Stimulated activated naive CD8-positive, alpha-beta T cell treated with anti-CD3 and anti-CD28 coated beads, Interleukin-15, Interleukin-2, amounts not matched to agents 100 ng/mL and 50 ng/mL, for 24 hours (primary cell): ENCODE results near the gene DGKI.
"Not testable (repeated sequence)": the region's sequence is repeated elsewhere in the genome, so short reads cannot be mapped to it uniquely, and the experiment has no call there.

Experiments
- H3K27ac Mint-ChIP-seq: one replicate; pipeline ENCODE4 v1.8.0; 2021; ENCODE audit warnings: mild to moderate bottlenecking, mixed read lengths
- H3K27me3 Mint-ChIP-seq: one replicate; pipeline ENCODE4 v1.8.0; 2021; ENCODE audit warnings: mixed read lengths
- H3K36me3 Mint-ChIP-seq: one replicate; pipeline ENCODE4 v1.8.0; 2021; ENCODE audit warnings: low read depth, mixed read lengths
- H3K4me1 Mint-ChIP-seq: one replicate; pipeline ENCODE4 v1.8.0; 2021; ENCODE audit warnings: low read depth, mixed read lengths
- H3K4me3 Mint-ChIP-seq: one replicate; pipeline ENCODE4 v1.8.0; 2021; ENCODE audit warnings: mild to moderate bottlenecking, mixed read lengths
- H3K9me3 Mint-ChIP-seq: one replicate; pipeline ENCODE4 v1.8.0; 2021; ENCODE audit warnings: mixed read lengths

The DGKI gene

DNA sequence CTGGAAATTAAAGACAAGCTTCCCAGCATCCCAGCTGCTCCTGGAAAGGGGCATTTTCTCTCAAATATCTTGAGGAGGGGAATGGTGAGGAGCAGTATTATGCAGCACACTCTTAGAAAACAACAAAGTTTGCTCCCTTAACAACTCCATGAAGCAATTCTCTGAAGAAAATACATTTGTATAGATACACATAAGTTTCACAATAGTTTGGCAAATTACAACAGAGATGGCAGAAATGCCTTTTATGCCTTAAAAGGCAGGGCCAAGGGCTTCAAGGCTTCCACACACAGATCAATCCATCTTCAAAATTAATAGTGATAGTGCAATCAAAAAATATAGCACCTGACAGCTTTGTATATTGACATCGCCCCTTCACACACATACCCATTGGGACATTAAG lies 12.2 kb downstream of the DGKI start:
- Mint-ChIP-seq H3K4me1 (no peaks in the 10 kb centered on the region), H3K27ac (no peak overlapping the region), H3K36me3 (peaks cover 3% of the 10 kb centered on the region), H3K27me3 (peaks cover 50% of the 10 kb centered on the region), H3K4me3 (no peak overlapping the region), H3K9me3 (peaks cover 22% of the 10 kb centered on the region)

- not testable (repeated sequence) for H3K4me1 Mint-ChIP-seq, H3K27ac Mint-ChIP-seq, H3K4me3 Mint-ChIP-seq, H3K36me3 Mint-ChIP-seq
- Mint-ChIP-seq H3K27me3 (peaks cover 50% of the 10 kb centered on the region), H3K9me3 (peaks cover 22% of the 10 kb centered on the region)
Measured at GRCh38 chr7:137832990-137833389, 13.8 kb downstream of the DGKI start.

DNA sequence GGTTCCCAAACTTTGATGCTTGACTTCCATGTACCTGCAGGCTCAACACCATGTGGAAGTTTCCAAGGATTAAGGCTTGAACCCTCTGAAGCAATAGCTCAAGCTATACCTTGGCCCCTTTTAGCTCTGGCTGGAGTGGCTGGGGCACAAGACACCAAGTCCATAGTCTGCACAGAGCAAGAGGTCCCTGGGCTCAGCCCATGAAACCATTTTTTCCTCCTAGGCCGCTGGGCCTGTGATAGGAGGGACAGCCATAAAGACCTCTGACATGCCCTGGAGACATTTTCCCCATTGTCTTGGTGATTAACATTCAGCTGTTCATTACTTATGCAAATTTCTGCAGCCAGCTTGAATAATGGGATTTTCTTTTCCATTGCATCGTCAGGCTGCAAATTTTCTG lies 14.4 kb downstream of the DGKI start:
- Mint-ChIP-seq H3K4me1 (no peaks in the 10 kb centered on the region), H3K27me3 (peaks cover 51% of the 10 kb centered on the region), H3K36me3 (peaks cover 3% of the 10 kb centered on the region), H3K27ac (no peak overlapping the region), H3K9me3 (peaks cover 22% of the 10 kb centered on the region), H3K4me3 (no peak overlapping the region)

- Mint-ChIP-seq H3K27me3 (peaks cover 49% of the 10 kb centered on the region), H3K9me3 (peaks cover 22% of the 10 kb centered on the region)
- H3K36me3 Mint-ChIP-seq, H3K4me3 Mint-ChIP-seq, H3K27ac Mint-ChIP-seq, H3K4me1 Mint-ChIP-seq: not testable (repeated sequence)
Measured at GRCh38 chr7:137831555-137831954, 15.2 kb downstream of the DGKI start.

DNA sequence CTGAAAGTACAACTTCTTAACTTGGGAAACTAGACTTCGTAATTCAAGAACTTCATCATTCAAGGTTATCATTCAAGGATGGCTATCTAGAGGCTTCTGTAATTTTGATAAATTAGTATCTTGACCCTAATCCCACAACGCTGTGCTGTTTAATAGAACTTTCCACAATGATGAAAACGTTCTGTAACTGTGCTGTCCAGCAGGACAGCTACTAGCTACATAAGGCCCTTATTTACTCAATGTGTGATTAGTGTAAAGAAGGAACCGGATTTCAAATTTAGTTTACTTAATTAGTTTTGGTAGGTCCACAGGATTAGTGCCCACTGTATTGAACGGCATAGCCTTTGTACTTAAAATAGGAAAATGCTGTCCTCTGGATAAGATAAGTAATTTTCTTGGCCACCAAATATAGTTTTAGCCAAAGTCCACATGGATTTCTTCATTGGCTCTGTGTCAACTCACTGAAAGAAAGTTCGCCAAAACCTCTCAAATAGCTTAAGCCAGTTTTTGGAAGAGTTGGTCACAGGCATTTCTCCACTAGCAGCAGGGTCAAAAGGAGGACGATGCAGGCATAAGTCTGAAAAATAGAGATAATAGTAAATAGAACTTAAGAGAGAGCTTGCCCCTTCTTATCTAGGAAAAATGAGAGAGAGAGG lies 17.3 kb downstream of the DGKI start:
- Mint-ChIP-seq H3K27ac (no peak overlapping the region), H3K36me3 (peaks cover 3% of the 10 kb centered on the region), H3K27me3 (peaks cover 41% of the 10 kb centered on the region), H3K4me3 (no peak overlapping the region), H3K4me1 (no peaks in the 10 kb centered on the region), H3K9me3 (peaks cover 22% of the 10 kb centered on the region)

DNA sequence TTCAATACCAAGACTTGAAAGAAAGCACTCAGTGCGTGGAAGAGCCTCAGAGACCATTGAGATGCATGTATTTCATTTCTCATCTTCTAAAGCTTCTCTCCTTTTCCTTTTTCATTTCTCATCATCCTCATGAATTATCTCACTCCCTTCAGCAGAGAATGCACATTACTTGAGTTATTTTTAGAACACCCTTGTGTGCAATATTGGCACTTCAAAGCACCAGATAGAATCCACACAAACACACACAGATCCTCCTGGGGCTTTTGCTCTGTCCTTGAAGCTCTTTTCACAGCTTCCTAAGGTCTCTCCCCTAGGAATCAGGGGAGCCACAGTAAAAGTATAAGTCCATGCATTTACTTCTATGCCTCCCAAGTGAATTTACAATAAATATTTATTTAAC lies 18.3 kb downstream of the DGKI start:
- no peak overlapping the region for H3K27ac Mint-ChIP-seq
- no peaks in the 10 kb centered on the region for H3K4me1 Mint-ChIP-seq
- peaks cover 3% of the 10 kb centered on the region for H3K36me3 Mint-ChIP-seq
- peaks cover 20% of the 10 kb centered on the region for H3K9me3 Mint-ChIP-seq
- H3K27me3 Mint-ChIP-seq, result peaks cover 44% of the 10 kb centered on the region
- H3K4me3 Mint-ChIP-seq, result no peak overlapping the region

DNA sequence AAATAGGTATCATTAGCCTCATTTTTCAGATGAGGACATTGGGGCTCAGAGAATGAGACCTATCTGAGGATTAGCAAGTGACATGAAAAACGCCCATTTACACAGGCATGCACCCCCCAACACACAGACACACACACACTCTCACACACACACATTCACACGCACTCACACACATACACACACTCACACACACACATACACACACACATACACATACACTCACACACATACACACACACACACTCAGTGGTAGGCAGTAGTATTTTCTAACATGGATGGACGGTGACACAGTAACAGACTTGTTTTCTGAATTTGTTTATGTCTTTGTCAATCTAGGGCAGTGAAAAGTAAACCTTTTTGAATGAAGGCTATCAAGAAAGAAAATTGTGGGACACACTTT lies 21.3 kb downstream of the DGKI start:
- Mint-ChIP-seq H3K27ac (no peak overlapping the region), H3K36me3 (no peaks in the 10 kb centered on the region), H3K27me3 (peaks cover 41% of the 10 kb centered on the region), H3K4me1 (no peaks in the 10 kb centered on the region), H3K9me3 (peaks cover 3% of the 10 kb centered on the region), H3K4me3 (no peak overlapping the region)

DNA sequence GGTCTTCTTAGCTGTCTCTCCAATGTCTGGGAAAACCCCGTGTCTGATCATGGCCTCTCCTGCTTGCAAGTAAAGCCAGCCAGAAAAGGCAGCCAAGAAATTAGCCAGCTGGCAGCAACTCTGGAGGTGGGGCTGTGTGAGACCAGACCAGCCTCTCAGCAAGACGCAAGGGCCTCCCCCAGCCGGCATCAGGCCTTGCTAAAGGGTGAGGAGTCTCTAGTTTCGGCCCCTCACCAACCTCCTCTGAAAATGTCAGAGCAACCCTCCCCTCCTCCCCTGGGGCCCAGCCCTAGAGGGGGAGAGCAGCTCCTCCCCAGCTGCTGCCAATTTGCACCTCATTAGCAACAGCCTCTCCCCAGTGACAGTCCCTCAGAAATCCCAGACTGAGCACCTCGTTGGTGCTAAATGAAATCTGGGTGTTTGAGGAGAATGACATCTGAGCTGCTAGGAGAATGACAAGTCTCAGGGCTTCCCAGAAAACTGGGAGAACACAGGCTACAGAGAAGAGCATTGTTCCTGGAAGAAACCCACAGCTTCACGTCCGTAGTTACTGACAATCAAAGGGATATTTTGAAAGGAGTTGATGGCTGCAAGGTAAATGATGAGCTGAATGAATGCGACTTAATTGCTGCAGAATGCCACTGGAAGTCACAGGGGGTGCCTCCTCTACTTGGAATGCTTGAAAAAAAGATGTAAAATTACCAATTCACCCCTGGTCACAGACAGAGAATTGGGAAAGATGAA lies 25.9 kb downstream of the DGKI start:
- Mint-ChIP-seq H3K9me3 (peaks cover 5% of the 10 kb centered on the region), H3K36me3 (no peaks in the 10 kb centered on the region), H3K4me3 (no peak overlapping the region), H3K27ac (no peak overlapping the region), H3K4me1 (no peaks in the 10 kb centered on the region), H3K27me3 (peaks cover 34% of the 10 kb centered on the region)

DNA sequence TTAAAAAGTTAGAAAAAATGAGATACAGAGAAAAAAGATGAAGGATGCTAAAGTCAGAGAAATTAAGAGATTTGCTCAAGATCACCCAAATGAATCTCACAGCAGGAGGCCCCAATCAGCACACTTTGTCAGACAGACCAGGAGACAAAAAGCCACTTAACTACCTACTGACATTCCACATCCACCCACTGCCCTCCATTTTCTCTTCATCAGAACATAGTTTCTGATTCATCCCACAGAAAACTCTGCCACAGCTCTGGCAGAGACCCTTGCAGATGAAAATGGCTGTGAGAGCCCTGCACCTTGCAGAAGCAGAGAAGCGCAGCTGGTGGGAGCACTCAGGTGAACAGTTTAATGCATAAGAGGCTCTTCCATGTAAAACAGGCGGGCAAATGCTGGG lies 26.6 kb downstream of the DGKI start:
- Mint-ChIP-seq H3K27ac (no peak overlapping the region), H3K27me3 (peaks cover 34% of the 10 kb centered on the region), H3K4me1 (no peaks in the 10 kb centered on the region), H3K9me3 (peaks cover 5% of the 10 kb centered on the region), H3K36me3 (no peaks in the 10 kb centered on the region), H3K4me3 (no peak overlapping the region)

- H3K9me3 Mint-ChIP-seq, result peaks cover 5% of the 10 kb centered on the region
- no peaks in the 10 kb centered on the region for H3K4me1 Mint-ChIP-seq
- H3K27me3 Mint-ChIP-seq, result peaks cover 35% of the 10 kb centered on the region
- H3K27ac Mint-ChIP-seq, result no peak overlapping the region
- no peaks in the 10 kb centered on the region for H3K36me3 Mint-ChIP-seq
- H3K4me3 Mint-ChIP-seq, result no peak overlapping the region
Measured at GRCh38 chr7:137818036-137818435, 28.7 kb downstream of the DGKI start.

DNA sequence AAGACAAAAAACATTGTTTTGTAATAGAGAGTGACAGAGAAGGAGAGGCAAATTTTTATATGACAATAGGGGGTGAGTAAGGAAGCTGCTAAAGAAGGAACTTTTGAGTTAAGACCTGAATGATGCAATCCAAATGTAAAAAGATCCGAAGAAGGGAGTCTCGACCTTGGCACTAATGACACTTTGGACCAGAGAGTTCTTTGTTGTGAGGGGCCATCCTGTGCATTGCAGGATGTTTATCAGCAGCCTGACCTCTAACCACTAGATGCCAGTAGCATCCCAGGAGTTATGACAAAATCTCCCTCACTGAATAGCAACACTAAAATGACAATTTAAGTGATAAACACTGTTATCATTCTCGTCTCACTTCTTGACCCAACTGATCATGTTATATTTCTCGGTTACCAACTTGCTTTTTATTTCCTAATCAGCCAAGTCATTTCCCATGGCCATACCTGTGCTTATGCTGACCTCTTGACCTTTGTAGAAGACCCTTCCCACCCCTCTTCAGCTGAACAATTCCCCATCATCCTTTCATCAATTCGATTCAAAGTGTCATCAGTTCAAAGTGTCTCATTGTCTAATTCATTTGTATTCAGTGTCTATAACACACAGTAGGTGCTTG lies 30.0 kb downstream of the DGKI start:
- Mint-ChIP-seq H3K36me3 (no peaks in the 10 kb centered on the region), H3K27ac (no peak overlapping the region), H3K9me3 (peaks cover 5% of the 10 kb centered on the region), H3K4me1 (no peaks in the 10 kb centered on the region), H3K4me3 (no peak overlapping the region), H3K27me3 (peaks cover 38% of the 10 kb centered on the region)

DNA sequence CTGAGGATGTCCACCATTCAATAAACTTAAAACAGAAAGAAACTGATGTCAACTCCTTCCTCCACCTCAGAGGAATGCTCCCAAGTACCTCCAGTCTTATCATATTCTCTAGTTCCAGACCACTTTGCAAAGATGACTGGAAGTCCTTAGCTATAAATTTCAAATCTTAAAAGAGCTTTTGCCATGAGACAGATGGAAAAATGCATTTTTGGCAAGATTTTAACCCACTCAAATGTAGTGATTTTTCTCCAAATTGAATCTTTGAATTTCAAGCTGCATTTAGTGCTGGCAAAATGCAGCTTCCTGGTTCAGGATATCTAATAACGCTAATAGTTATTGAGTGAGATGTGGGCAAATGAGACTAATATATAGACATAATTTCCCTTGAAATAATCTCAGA lies 33.2 kb downstream of the DGKI start:
- no peaks in the 10 kb centered on the region for H3K9me3 Mint-ChIP-seq
- peaks cover 37% of the 10 kb centered on the region for H3K27me3 Mint-ChIP-seq
- H3K4me3 Mint-ChIP-seq, result no peak overlapping the region
- H3K4me1 Mint-ChIP-seq, result no peaks in the 10 kb centered on the region
- no peak overlapping the region for H3K27ac Mint-ChIP-seq
- H3K36me3 Mint-ChIP-seq, result no peaks in the 10 kb centered on the region

GRCh38 chr7:137810248-137810647 lies 36.5 kb downstream of the DGKI start:
- Mint-ChIP-seq H3K4me3 (no peak overlapping the region), H3K27ac (no peak overlapping the region), H3K4me1 (no peaks in the 10 kb centered on the region), H3K9me3 (no peaks in the 10 kb centered on the region), H3K36me3 (no peaks in the 10 kb centered on the region), H3K27me3 (peaks cover 50% of the 10 kb centered on the region)

DNA sequence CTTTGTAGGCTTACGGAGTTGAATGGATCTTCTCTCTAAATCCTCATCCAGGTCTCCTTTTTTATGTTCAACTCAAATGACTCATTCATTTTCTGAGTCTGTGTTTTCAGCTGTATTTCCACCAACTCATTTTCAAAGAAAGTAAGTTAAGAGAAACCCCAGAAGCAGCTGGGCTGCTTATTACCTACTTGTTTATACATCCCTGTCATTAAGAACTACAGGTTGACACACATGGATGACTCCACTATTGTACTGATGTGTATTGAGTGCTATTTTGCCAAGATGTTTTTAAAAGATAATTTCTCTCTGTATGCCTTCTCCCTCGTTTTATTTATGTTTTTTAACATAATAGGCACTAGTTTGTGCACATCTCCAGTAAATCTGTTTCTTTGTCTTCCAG lies 41.9 kb downstream of the DGKI start:
- Mint-ChIP-seq H3K4me1 (no peaks in the 10 kb centered on the region), H3K9me3 (no peaks in the 10 kb centered on the region), H3K4me3 (no peak overlapping the region), H3K36me3 (no peaks in the 10 kb centered on the region), H3K27me3 (peaks cover 39% of the 10 kb centered on the region), H3K27ac (no peak overlapping the region)

- H3K27me3 Mint-ChIP-seq, result peaks cover 27% of the 10 kb centered on the region
- H3K27ac Mint-ChIP-seq, result no peak overlapping the region
- H3K9me3 Mint-ChIP-seq, result no peaks in the 10 kb centered on the region
- H3K36me3 Mint-ChIP-seq, result no peaks in the 10 kb centered on the region
- no peaks in the 10 kb centered on the region for H3K4me1 Mint-ChIP-seq
- H3K4me3 Mint-ChIP-seq, result no peak overlapping the region
Measured at GRCh38 chr7:137801491-137801890, 45.3 kb downstream of the DGKI start.
